GM21737 (cell line): ENCODE data around the gene CDC45.
"Not testable (repeated sequence)": the region's sequence is repeated elsewhere in the genome, so short reads cannot be mapped to it uniquely, and the experiment has no call there.

Experiments
- ATAC-seq: cut with Tn5 transposase; IDR thresholded peaks from one replicate; pipeline ENCODE4 v1.9.1; 2021; ENCODE audit warnings: mild to moderate bottlenecking, moderate library complexity; ENCODE audit not compliant: unreplicated experiment

Gene CDC45, protein sequence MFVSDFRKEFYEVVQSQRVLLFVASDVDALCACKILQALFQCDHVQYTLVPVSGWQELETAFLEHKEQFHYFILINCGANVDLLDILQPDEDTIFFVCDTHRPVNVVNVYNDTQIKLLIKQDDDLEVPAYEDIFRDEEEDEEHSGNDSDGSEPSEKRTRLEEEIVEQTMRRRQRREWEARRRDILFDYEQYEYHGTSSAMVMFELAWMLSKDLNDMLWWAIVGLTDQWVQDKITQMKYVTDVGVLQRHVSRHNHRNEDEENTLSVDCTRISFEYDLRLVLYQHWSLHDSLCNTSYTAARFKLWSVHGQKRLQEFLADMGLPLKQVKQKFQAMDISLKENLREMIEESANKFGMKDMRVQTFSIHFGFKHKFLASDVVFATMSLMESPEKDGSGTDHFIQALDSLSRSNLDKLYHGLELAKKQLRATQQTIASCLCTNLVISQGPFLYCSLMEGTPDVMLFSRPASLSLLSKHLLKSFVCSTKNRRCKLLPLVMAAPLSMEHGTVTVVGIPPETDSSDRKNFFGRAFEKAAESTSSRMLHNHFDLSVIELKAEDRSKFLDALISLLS

GRCh38 chr22:19479355-19480172, at the start of gene CDC45:
Gene CDC45, plus strand, starts transcription at chr22:19479920. Its CDS starts 49 bp downstream, at chr22:19479969.
- ATAC-seq = peak; percentile 84

- ATAC-seq = no peak
These were observed 49.5 kb upstream of the CDC45 start for GRCh38 chr22:19429950-19430889.

GRCh38 chr22:19430890-19431541, 48.7 kb upstream of the CDC45 start:
- ATAC-seq = peak; percentile 2

DNA sequence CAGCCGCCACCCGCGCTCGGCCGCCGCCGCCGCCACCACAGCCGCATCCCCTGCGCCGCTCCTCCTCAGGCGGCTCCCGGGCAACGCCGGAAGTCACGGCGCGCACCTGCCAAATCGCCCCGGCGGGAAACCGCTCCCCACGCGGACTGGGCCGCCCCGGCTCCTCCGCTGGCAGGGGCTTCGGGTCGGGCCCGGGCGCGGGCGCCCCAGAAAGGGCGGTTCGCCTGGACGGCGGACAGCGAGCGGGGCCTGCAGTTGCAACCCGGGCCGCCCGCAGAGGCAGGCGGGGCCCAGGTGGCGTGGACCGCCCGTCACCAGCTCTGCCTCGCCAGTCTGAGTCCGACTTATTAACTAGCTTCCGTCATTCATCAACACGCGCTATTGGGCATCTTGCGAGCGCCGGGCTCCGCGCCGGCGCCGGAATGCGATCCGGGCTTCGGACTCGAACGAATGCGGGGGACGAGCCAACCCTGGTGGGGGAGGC, 48.0 kb upstream of the CDC45 start, which contains the start of gene HIRA:
Gene HIRA, minus strand, starts transcription at position 85 of the 484 bp plus-strand sequence. CDS start 257 bp downstream, outside the sequence.
- peak; percentile 45 for ATAC-seq

DNA sequence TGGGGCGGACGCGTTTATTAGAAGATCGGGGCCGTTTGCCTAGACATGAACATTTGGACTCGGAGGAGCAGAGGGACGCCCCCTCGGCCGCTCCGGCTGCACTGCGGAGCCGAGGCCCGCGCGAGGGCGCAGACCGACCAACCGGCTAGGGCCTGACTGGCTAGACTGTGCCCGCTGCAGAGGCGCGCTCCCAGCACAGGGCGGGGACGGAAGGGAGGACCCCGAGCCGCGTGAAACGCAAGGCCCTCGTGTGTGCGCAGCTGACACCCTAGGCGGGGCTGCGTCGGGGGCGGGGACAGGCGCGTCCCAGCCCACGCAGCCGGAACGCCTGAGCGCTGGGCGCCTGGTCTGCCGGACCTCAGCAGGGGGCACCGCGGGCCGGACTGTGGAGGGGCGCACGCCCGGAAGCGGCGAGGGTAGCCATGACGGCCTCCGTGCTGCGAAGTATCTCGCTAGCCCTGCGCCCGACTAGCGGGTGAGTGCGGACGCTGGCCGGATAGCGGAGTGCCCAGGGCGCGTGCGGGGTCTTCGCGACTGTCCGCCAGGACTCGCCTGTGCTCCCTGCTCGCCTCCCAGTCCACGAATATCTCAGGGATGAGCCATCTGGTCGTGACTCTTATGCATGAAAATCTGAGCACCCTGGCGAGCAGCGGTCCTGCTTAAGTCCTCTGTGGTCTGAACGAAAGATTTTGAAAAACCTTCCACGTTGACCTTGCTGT, 47.4 kb upstream of the CDC45 start, which contains the start of gene MRPL40:
Gene MRPL40, plus strand, starts transcription at position 413 of the 719 bp plus-strand sequence. Its CDS starts 10 bp downstream, at position 423.
- ATAC-seq = peak; percentile 80

DNA sequence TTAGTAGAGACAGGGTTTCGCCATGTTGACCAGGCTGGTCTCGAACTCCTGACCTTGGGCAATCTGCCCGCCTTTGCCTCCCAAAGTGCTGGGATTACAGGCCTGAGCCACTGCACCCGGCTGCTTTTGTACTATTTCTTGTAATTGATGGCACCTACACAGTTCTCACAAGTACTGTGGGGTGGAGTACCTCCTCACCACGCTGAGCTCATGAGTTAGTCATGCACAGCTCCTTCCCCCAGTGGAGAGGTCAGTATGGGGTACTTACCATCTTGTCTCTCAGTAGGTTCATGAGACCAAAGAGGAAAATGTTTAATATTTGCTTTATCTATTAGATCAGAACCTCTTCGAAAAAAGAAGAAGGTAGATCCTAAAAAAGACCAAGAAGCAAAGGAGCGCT, 45.3 kb upstream of the CDC45 start:
- ATAC-seq = no peak

DNA sequence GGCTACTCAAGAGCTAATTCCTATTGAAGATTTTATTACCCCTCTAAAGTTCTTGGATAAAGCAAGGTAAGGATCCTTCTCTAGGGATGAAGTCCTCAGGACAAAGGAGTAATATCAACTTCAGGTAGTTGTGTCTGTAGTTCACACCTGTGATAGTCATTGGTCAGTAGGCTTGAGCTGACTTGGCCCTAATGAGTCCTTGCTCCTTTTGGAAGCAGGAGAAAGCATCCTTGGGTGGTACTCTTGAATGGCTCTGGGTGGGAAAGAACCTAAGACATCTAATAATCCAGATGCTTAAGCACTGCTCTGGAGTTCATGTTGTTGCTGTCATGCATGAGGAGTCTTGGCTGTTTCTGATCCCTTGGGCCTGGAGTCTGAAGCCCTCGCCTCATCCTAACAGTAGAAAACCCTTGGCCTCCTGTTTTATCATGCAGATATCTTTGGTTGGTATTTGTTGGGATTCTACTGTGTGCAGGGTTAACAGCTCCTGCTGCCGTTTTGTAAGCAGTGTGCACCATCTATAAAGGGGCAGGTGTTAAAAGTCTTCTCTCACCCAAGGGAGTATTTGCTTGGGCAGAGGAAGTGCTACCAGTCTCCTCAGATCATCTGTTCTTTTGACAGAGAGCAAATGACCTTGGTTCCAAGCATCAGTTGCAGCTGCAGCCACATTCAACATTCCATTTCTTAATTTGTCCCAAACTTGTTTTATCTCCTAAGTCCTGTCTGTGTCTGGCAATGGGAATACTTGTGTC, 44.7 kb upstream of the CDC45 start:
- ATAC-seq = no peak

DNA sequence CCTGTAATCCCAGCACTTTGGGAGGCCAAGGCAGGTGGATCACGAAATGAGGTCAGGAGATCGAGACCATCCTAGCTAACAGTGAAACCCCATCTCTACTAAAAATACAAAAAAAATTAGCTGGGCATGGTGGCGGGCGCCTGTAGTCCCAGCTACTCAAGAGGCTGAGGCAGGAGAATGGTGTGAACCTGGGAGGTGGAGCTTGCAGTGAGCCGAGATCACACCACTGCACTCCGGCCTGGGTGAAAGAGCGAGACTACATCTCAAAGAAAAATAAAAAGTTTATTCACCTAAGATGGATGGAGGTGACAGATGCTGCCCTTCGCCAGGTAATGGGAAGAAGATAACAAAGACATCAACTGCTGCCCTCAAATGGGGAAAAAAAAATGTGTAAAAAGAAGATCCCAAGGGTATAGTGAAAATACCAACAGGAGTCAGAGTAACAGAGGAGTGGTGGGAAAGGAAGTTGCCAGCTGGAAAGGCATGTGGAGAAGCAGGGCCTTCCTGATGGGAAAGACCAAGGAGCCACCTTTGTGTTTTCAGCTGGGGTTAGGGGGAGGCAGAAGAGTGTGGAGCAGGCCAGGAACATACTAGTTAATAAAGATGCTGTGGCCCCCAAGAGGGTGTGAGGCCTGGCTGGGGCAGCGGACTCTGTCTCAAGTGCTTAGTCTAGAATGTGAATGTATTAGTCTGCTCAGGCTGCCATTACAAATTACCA, 43.1 kb upstream of the CDC45 start:
- ATAC-seq = not testable (repeated sequence)

- ATAC-seq = no peak
These were observed 41.4 kb upstream of the CDC45 start for GRCh38 chr22:19438298-19438697.

GRCh38 chr22:19440411-19441195, 39.1 kb upstream of the CDC45 start:
- no peak for ATAC-seq

DNA sequence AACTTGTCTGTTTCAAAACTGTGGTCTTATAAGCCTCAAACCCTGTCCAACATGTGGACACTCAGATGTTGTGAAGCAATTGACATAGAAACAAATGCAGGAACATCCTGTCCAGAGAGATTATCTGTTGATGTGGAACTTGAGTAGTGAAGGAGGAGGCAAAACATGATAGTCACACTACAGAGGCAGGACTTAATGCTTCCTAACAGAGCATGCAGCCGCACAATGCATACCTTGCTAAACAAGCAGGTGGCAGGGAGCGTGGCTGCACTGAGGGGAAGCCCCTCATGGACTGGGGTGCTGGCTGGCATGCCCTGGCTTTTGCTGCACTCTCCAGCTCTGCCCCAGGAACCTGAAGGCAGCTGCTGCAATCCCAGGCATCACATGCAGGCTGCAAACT, 37.6 kb upstream of the CDC45 start:
- ATAC-seq = no peak

GRCh38 chr22:19443544-19444211, 36.0 kb upstream of the CDC45 start:
- ATAC-seq = no peak

DNA sequence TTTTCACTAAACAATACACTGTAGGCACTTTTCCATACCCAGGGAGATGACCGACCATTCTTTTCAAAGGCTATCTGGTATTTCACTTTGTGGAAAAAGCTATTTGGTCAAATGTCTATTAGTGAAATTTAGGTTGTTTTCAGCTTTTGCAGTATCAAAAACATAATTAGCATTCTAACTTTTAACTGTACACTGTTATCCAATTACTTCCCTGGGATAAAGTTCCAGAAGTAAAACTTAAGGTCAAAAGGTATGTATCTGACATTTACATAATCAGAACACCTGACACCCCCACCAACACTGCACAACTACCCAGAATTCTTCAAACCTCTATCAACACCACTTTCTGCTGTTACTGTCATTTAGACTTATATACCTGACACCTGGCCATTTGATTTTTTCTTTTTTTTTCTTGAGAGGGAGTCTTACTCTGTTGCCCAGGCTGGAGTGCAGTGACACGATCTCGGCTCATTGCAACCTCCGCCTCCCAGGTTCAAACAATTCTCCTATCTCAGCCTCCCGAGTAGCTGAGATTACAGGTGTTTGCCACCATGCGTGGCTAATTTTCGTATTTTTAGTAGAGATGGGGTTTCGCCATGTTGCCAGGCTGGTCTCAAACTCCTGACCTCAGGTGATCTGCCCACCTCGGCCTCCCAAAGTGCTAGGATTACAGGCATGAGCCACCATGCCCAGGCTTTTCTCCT, 34.3 kb upstream of the CDC45 start:
- not testable (repeated sequence) for ATAC-seq

DNA sequence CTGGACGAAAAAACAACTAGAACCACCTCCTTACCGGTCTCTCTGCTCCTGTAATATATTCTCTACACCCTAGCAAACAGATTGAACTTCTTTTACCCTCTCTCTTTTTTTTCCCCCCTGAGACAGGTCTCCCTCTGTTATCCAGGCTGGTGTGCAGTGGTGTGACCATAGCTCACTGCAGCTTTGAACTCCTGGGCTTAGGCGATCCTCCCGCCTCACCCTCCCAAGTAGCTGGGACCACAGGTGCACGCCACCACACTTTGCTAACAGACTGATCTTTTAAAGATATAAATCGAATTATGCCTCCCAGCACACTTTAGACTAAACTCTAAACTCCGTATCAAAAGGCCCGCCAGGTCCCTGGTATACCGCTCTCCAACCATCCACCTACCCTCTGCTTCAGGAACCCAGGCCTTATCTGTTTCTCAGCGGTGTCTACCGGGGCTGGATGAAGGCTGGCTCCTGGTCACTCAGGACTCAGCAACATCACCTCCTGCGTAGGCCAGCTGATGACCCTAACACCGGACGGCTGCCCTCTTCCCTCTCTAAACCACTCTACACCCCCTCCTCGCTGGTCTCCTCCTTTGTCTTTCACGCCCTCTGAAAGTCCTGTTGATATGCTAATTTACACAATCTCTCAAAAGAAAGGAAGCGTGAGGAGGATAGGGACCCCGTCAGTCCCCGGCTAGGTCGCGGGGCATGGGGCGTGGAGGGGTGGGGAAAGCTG, 33.0 kb upstream of the CDC45 start:
- ATAC-seq = peak; percentile 3
